Small intestine (tissue), 7 donors: Measurements from ENCODE around the gene PRKAG2. TPM values are rescaled to one million over a fixed set of nuclear protein-coding genes. Genes with fewer than 3 reads are reported as not detected.

Experiments
- DNase-seq, 2 donors: peaks; one replicate each; pipeline versions ENCODE4 v3.0.0 to v3.0.0-alpha.2; 2013
- FAIRE-seq: peaks from 2 replicates; lab custom pipeline; 2012; peaks lifted over from hg19 to GRCh38; lab: Jason Lieb, UNC
- H3K27ac ChIP-seq, 3 donors: one replicate each; pipeline ENCODE4 v1.5.1; 2013; ENCODE audit warnings: low read length in 2 of 3, mild to moderate bottlenecking in 2 of 3, control low read depth in 1 of 3, inconsistent platforms in 1 of 3, low read depth in 1 of 3, moderate library complexity in 1 of 3
- H3K27me3 ChIP-seq, 3 donors: one replicate each; pipeline ENCODE4 v1.6.1; 2013; ENCODE audit warnings: low read length in 3 of 3, inconsistent platforms in 1 of 3; ENCODE audit not compliant: control insufficient read depth in 3 of 3, insufficient read depth in 3 of 3
- H3K36me3 ChIP-seq, 3 donors: one replicate each; pipeline ENCODE4 v1.6.1; 2013; ENCODE audit warnings: low read length in 3 of 3, inconsistent platforms in 1 of 3, low read depth in 1 of 3, mild to moderate bottlenecking in 1 of 3, moderate library complexity in 1 of 3; ENCODE audit not compliant: control insufficient read depth in 3 of 3, insufficient read depth in 2 of 3
- H3K4me1 ChIP-seq, 3 donors: one replicate each; pipeline ENCODE4 v1.6.1; 2013; ENCODE audit warnings: low read length in 2 of 3, inconsistent platforms in 1 of 3, low read depth in 1 of 3, mild to moderate bottlenecking in 1 of 3, moderate library complexity in 1 of 3; ENCODE audit not compliant: control insufficient read depth in 3 of 3, insufficient read depth in 2 of 3
- H3K4me3 ChIP-seq, 3 donors: one replicate each; pipeline ENCODE4 v1.5.1; 2013; ENCODE audit warnings: low read length in 3 of 3, control low read depth in 1 of 3, inconsistent platforms in 1 of 3, low read depth in 1 of 3, mild to moderate bottlenecking in 1 of 3, moderate library complexity in 1 of 3
- H3K9me3 ChIP-seq, 2 donors: one replicate each; pipeline ENCODE4 v1.6.1; 2013; ENCODE audit warnings: low read depth in 1 of 2, low read length in 1 of 2; ENCODE audit not compliant: control insufficient read depth in 2 of 2, insufficient read depth in 1 of 2
- WGBS, 3 donors: extraction: QIAGEN DNeasy Blood & Tissue Kit; methylation state at CpG; one replicate each; pipeline ENCODE4 v1.1.7; 2013; 5-methylcytosine and 5-hydroxymethylcytosine counted together
- polyA plus RNA-seq, 4 donors: library from polyadenylated mRNA; stranded (reverse) in 3 of 4; unstranded in 1 of 4; fragments of 200-250 nt in 3 of 4; fragments of 120-200 nt in 1 of 4; gene quantifications; one replicate each; pipeline versions ENCODE4 v1.2.1 to v1.2.3, GENCODE V29; 2013
- donor health status: healthy with polysubstance abuse.
- donor health status: control.
- donor health status: control.
- donor health status: Bipolar disorder and iron deficiency.
- donor health status: healthy.

PRKAG2 gene
- polyA plus RNA-seq, 4 donors, result 26.3 to 57.9 (median 49.4) TPM

- peaks cover 5 to 28% (median 15%) of the 10 kb centered on the region in 3 donors for H3K36me3 ChIP-seq
- DNase-seq, result no peak
- H3K27me3 ChIP-seq, result no peaks in the 10 kb centered on the region
These were observed 306.5 kb downstream of the PRKAG2 start for GRCh38 chr7:151570366-151570915.

GRCh38 chr7:151568956-151569940, 307.7 kb downstream of the PRKAG2 start:
- FAIRE-seq (no peak), DNase-seq (no peak)
- WGBS, 3 donors, result 93 to 95% (median 94%) methylated on average over 20 of the region's 20 CpGs
- H3K4me3 ChIP-seq, result no peak overlapping the region
- H3K27ac ChIP-seq, result no peak overlapping the region
- H3K9me3 ChIP-seq, result no peaks in the 10 kb centered on the region
- H3K27me3 ChIP-seq, result no peaks in the 10 kb centered on the region
- peaks cover 3 to 33% (median 19%) of the 10 kb centered on the region in 3 donors for H3K36me3 ChIP-seq
- H3K4me1 ChIP-seq, result no peaks in the 10 kb centered on the region

More at GRCh38 chr7:151570366-151570915, 306.5 kb downstream of the PRKAG2 start:
- H3K4me1 ChIP-seq, result no peaks in the 10 kb centered on the region
- H3K9me3 ChIP-seq, result no peaks in the 10 kb centered on the region
- H3K27ac ChIP-seq, result no peak overlapping the region
- H3K4me3 ChIP-seq, result no peak overlapping the region
- FAIRE-seq, result peak; percentile 26

- Histone ChIP-seq H3K36me3 (peaks cover 3 to 40% (median 23%) of the 10 kb centered on the region in 3 donors), H3K4me3 (no peak overlapping the region), H3K9me3 (no peaks in the 10 kb centered on the region), H3K27me3 (no peaks in the 10 kb centered on the region), H3K4me1 (no peaks in the 10 kb centered on the region), H3K27ac (no peak overlapping the region)
- 71 to 87% (median 85%) methylated on average over 8 of the region's 8 CpGs for WGBS, 3 donors
- FAIRE-seq, result no peak
- no peak for DNase-seq
These were observed 310.0 kb downstream of the PRKAG2 start for GRCh38 chr7:151566897-151567320.

DNA sequence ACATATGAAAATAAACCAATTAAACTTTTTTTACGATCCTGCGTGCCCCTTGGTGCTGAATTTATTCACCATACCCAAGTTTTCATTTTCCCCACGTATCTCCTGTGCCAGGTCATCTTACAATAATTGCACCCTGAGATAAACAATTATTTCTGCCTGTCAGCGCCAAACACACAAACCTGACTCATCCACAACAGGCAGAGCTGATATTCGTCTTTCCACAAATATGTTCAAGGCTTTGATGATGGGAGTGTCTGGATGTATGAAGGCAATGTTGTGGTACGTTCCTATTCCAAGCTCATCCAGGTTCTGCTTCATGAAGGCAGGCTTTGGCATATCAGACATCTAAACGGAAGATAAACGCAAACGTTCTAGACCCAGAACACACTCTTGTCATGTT, 311.4 kb downstream of the PRKAG2 start:
- DNase-seq, result no peak
- no peak overlapping the region for H3K4me3 ChIP-seq
- no peaks in the 10 kb centered on the region for H3K4me1 ChIP-seq
- 85 to 89% (median 87%) methylated on average over 9 of the region's 9 CpGs for WGBS, 3 donors
- H3K9me3 ChIP-seq, result no peaks in the 10 kb centered on the region
- H3K27me3 ChIP-seq, result no peaks in the 10 kb centered on the region
- H3K27ac ChIP-seq, result no peak overlapping the region
- H3K36me3 ChIP-seq, result peaks cover 5 to 38% (median 22%) of the 10 kb centered on the region in 3 donors
- no peak for FAIRE-seq

- Histone ChIP-seq H3K4me1 (no peaks in the 10 kb centered on the region), H3K27me3 (no peaks in the 10 kb centered on the region), H3K9me3 (no peaks in the 10 kb centered on the region), H3K27ac (no peak overlapping the region), H3K36me3 (peaks cover 10 to 48% (median 30%) of the 10 kb centered on the region in 3 donors), H3K4me3 (no peak overlapping the region)
- 83 to 94% (median 84%) methylated on average over 9 of the region's 9 CpGs for WGBS, 3 donors
- DNase-seq (no peak), FAIRE-seq (no peak)
These were observed 316.7 kb downstream of the PRKAG2 start for GRCh38 chr7:151560243-151560642.

DNA sequence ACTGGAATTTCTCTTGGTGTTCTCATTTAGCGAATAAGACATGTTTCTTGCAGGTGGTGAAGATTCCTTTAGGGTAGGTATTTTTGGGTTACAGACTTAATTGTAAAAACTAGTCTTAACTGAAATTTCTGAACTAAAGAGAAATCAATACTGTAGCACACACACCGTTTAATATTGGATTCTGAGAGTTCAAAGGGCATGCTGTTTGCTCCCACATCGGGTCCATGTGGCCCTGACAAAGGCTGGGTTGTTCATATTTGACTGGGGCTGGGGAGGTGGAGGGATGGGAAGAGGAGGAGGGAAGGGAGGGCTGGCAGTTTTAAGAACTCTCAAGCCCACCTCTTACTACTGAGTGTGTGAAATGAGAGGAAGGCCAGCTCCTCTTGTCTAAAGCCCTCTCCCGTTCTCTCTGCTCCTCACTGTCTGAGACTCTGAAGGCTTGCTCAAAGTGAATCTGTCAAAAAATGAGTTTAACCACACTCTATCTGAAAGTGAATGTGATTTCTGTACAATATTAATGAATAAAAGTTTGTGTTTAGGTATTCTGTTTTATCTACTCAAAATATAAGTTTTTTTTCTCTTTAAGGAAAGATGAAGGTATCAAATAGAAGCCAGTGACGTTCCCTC, 317.2 kb downstream of the PRKAG2 start:
- Histone ChIP-seq H3K27ac (no peak overlapping the region), H3K27me3 (no peaks in the 10 kb centered on the region), H3K36me3 (peaks cover 10 to 45% (median 28%) of the 10 kb centered on the region in 3 donors), H3K4me3 (no peak overlapping the region), H3K4me1 (no peaks in the 10 kb centered on the region), H3K9me3 (no peaks in the 10 kb centered on the region)
- FAIRE-seq (no peak), DNase-seq (no peak)
- WGBS, 3 donors, result 58 to 79% (median 66%) methylated on average over 5 of the region's 5 CpGs

DNA sequence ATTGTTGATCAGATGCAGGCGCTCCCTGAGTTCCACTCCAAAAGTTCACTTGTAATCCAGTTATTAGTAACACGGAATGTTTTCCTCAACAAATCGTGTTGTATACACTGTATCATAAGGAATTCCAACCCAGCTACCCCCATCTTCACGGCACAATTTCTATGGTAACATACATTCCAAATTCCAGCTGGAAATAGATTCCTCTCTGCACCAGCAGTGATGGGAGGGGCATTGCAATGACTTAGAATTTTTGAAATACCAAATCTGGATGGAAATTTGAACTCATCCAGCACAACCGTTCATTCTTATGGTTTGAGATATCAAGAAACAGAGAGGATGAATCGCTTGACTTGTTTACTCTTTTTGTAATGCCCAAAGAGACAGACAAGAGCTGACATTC, 318.3 kb downstream of the PRKAG2 start:
- no peak for FAIRE-seq
- H3K4me3 ChIP-seq, result no peak overlapping the region
- peaks cover 10 to 37% (median 21%) of the 10 kb centered on the region in 3 donors for H3K36me3 ChIP-seq
- H3K27me3 ChIP-seq, result no peaks in the 10 kb centered on the region
- no peaks in the 10 kb centered on the region for H3K4me1 ChIP-seq
- WGBS, 3 donors, result 77 to 94% (median 86%) methylated on average over 6 of the region's 6 CpGs
- H3K27ac ChIP-seq, result peak overlapping the region in 1 of 3 donors; percentile 50
- DNase-seq, result peak in 1 of 2 donors; percentile 17
- no peaks in the 10 kb centered on the region for H3K9me3 ChIP-seq

DNA sequence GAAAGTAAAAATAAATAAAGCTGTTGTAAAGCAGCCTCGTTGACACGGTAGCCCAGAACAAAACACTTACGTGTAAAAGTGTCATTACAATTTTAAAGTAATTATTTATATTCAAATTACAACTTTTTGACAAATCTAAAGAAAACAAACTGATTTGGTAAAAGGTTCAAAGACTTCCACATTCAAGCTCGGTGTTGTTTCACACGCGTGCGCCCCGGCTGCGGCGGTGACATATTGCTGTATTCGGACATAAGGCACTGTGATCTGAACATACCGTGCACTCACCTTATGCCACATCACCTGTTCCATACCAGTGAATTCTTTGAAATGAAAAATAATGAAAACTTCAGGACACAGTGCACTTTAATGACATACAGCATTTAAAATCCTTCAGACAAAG, 320.3 kb downstream of the PRKAG2 start:
- DNase-seq, result no peak
- Histone ChIP-seq H3K36me3 (peaks cover 10 to 30% (median 19%) of the 10 kb centered on the region in 3 donors), H3K9me3 (no peaks in the 10 kb centered on the region), H3K4me3 (no peak overlapping the region), H3K4me1 (no peaks in the 10 kb centered on the region), H3K27me3 (no peaks in the 10 kb centered on the region), H3K27ac (no peak overlapping the region)
- 94 to 98% (median 97%) methylated on average over 12 of the region's 12 CpGs for WGBS, 3 donors
- FAIRE-seq, result no peak
